Activated CD4-positive, alpha-beta T cell treated with anti-CD3 and anti-CD28 coated beads for 24 hours (primary cell): ENCODE data around the gene VCP.

ENCODE experiments used
- DNase-seq, 2 donors: peaks; one replicate each; pipeline ENCODE4 v3.0.0-alpha.2; 2020; ENCODE audit warnings: low read depth in 2 of 2

The VCP gene

DNA sequence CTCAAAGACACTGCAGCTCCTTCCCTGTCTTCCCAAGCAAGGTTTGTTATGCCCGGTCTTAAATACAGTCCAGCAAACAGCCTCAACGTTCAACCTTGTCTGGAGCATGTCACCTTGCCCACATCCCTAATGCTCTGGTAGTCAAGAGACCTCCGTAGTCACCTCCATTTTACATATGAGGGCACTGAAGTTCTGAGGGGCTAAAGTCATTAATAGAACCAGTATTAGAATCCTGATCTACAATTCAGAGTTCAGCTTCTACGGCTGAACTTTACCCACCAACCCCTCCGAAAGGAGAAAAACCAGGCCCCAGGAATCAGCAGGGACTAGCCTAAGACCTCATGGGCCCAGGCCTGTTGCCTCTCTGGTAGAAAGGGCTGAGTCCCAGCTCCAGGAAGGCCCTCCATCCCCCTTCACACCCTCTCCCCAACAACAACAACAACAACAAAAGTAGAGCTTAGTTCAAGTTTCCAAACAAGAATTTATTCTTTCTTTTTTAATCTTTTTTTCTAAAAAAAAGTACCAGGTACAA is 31.3 kb upstream of the VCP start:
- DNase-seq = no peak

GRCh38 chr9:35102769-35103659 is 30.6 kb upstream of the VCP start, which contains the start of gene STOML2:
TSS of gene STOML2 (minus strand) at chr9:35103131. CDS start at chr9:35103094, 37 bp downstream.
- peak; percentile 80 to 85 for DNase-seq

- no peak for DNase-seq
Observed at GRCh38 chr9:35102465-35102768, 30.0 kb upstream of the VCP start.

DNA sequence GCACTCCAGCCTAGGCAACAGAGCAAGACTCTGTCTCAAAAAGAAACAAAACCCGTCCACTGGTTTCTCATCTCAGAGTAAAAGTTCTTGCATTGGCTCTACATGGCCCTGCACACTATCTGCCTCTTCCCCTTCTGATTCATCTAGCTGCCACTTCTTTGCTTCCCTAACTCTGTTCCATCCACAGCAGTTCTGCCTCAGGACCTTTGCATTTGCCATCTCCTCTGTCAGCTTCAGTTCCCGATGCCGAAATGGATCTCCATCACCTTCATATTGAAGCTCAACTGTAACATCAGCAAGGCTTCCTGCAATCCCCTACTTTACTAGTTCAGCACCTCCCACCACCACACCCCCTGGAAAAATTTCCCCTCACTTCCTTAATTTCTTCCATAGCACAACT is 25.1 kb upstream of the VCP start:
- DNase-seq = no peak

DNA sequence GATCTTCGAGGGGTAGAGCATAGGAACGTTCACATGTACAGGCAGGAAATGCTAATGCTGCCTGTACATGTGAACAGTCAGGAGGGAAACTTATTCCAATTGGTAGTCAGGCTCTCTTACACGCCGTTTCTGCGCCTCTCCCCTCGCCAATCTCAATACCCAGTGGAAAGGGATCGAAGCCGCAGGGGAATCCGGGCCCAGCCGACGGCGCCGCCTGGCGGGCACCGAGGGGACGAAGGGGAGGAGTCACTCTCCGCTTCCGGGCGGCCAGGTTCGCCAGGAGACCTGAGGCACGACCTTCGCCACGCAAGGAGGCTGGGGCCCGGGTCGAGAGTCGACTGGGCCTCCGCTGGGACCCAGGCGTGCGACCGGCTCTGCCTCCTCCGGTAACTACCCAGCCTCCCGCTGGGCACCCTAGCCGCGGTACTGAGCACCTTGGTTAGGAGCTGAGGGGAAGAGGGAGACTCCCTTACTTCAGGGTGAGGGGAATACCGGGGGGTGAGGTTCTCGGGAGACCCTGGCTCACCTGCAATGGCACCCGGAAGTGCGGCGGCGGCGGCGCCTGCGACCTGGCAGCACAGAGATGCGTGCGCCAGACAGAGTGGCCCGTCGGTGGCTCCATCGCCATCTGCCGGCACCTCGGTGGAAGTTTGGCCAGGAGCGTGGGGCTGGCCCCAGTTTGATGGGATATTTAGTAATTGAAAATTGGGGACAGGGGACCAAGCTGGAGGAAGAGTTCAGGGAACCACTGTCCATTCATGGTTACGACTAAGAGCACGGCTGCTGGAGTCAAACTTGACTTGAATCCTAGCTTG is 23.8 kb upstream of the VCP start, which contains the start of gene PIGO:
TSS of gene PIGO (minus strand) at position 557 of the 815 bp plus-strand sequence. CDS start 1,026 bp downstream, outside the sequence.
- DNase-seq = peak; percentile 83 to 85

- DNase-seq = no peak
Observed at GRCh38 chr9:35091536-35091935, 19.1 kb upstream of the VCP start.

DNA sequence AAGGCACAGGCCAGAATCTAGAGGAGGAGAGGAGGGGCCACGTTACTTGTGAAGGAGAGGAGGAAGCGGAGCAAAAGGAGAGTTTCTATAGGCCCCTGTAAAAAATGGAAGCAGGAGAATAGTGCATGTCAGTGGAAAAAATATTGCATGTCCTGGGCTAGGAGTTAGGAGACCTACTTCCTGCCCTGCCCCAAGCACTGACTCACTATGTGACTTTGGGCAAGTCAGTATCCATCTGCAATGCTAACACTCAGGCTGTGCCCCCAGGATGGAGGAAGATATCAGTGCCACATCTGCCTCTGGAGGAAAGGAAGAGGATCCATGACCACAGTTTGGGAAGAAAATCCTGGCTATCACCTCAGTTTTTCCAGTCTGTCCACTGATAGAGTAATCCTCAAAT is 17.0 kb upstream of the VCP start:
- no peak for DNase-seq

DNA sequence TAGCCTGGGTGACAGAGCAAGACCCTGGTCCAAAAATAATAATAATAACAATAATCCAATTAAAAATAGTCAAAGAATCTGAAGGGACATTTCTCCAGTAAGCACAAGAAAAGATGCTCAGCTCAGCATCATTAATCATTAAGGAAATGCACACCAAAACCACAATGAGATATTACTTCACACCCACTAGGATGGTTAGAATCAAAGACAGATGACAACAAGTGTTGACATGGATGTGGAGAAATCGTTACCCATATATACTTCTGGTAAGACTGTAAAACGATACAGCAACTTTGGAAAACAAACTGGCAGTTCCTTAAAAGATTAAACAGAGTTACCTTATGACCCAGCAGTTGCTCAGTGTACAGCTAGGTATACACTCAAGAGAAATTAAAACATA is 12.7 kb upstream of the VCP start:
- DNase-seq = no peak

- DNase-seq = peak; percentile 63 to 78
Observed at GRCh38 chr9:35079426-35080341, 7.3 kb upstream of the VCP start, which contains the start of gene FANCG. TSS of gene FANCG (minus strand) at chr9:35079942. CDS start at chr9:35079524, 418 bp downstream.

DNA sequence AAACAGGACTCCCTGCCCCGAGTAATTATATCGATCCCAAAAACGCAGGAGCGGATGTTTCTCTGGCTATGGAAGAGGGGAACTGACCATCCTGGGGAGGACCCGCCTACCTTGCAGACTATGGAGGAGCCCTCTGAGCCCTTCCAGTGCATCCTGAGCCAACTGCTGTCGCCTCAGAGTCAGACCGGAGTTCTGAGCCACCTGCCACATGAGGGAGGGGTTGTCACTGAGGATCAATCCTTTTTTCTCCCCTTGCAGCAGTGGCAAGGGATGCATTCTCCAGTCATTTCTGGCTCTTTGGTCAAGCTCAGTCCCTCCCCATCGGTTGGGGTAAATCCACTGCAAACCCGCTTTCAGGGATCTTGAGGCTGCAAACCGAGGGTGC is 6.6 kb upstream of the VCP start:
- no peak for DNase-seq

DNA sequence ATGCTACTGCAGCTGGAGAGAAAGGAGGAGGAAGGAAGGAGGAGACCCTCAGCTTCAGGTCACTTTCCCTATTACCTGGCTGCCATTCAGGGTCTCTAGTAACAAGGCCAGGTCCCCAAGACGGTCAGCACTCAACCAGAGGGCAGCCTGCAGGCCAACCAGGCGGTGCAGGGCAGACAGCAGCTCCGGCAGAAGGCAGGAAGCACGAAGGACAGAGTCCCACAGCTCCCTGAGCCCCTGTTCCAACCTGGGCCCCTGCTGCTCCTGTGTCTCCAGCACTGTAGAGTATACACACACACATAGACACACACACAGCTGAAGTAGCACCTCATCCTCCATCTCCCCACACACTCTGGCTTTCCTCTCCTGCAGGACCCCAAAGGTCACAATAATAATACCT is 5.6 kb upstream of the VCP start:
- DNase-seq = no peak

DNA sequence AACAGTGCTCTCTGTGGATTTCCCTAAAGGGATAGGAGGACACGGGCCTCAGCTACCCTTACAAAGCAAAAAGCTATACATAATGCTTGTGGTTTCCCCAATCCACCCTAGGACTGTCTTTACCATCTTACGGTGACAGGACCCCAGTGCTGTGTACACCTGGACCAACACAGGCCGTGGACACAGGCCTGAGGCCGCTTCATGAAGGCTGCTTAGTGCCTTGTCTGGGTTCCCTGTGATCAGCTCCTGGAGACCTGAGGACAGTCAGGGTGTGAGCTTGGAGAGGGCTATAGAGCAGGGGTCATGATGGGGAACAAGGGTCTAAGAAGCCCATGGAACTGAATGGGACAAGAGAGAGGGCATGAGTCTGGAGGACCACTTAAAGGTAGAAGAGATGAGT is 4.4 kb upstream of the VCP start:
- DNase-seq = no peak

DNA sequence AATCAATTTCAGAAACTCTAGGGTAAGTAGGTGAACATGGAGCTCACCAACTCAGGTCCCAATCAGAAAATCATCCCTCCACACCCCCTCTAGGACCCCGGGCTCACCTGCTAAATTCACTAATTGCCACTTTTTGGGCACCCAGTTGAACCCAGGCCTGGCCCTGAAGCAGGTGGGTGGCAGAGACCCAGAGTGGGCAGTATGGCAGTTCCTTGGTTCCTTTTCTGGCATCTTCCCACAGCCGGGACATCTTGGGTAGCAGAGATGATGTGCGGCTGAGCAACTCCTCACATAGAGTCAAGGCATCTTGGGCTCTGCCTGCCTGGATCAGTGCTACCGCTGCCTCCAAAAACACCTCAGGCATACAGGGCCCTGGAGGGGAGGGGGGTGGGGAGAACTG is 2.9 kb upstream of the VCP start:
- DNase-seq = no peak

GRCh38 chr9:35074791-35075190 is 2.4 kb upstream of the VCP start:
- DNase-seq = no peak

GRCh38 chr9:35074141-35074540 is 1.7 kb upstream of the VCP start:
- no peak for DNase-seq

GRCh38 chr9:35073279-35073612 is 821 bp upstream of the VCP start:
- no peak for DNase-seq

DNA sequence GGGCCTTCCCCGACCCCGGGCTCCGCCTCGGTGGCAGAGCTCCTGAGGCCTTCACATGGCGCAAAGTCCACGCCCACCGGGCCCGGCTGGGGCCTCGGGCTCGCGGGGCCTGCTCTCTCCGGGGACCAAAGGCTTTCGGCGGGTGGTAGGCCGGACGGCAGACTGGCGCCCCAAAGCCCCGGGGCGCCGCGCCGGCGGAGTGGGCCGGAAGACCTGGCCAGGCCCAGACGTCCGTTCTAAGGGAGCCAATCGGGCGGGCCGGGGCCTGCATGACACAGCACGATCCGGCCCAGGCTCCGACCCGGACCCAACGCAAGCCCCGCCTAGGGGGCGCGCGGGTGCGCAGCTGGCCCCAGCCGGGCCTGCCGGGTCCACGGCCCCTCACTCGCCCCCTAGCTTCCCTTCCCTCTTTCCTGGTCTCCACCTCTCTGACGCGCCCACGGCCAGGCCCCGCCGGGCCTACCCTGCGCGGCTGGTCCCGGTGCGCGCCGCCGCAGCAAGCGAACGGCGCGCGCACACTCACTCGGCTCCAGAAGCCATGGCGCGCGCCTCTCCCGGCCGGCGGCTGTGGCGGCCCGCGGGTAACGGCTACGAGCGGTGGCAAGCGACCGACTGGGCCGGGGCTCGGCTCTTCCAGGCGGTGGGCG is 488 bp downstream of the VCP start:
- DNase-seq = peak; percentile 51 to 58

GRCh38 chr9:35070823-35071813 is 1.3 kb downstream of the VCP start:
- no peak for DNase-seq

DNA sequence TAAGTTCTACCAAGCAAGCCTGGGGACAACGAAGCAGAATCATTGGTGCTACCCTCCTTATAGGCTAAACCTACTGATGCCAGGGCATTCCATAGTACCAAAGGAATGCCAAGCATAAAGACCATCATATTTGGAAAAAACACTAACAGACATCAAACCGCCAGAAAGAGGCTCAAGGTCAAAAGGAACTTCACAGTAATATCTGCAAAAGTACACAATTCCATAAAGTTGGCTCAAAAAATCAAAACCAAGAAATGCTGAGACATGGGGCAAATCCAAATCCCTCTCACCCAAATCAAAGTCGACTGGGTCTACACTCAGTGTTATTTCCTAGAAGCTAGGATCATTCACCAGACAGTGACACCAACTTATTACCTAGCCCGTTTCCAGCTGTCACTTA is 3.4 kb downstream of the VCP start:
- no peak for DNase-seq

DNA sequence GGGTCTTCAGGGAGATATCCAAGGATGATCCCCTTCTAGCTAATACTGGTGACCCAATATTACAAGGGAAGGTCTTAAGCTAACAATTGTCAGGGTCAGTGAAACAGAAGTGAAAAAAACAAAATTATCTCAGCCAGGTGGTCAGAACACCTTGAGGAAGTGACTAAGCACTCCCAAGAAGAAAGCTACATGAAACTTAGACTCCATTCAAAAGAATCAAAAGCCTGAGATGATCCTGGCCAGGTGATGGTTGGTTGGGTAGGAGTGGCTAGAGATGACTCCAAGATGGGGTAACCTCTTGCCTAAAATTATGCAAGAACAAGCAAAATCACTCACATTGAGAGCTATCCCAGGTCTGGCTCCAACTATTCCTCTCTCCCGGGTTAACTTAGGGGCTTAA is 5.4 kb downstream of the VCP start:
- DNase-seq = no peak
